CD14-positive monocyte (primary cell): ENCODE results near the gene ZNG1B. TPM values are rescaled to one million over a fixed set of nuclear protein-coding genes. Genes with fewer than 3 reads are reported as not detected.
"Not testable (repeated sequence)": the region's sequence is repeated elsewhere in the genome, so short reads cannot be mapped to it uniquely, and the experiment has no call there.

Experiments
- DNase-seq, 3 donors: peaks; one replicate each; pipeline ENCODE4 v3.0.0-alpha.2; 2011 to 2022
- H2AFZ ChIP-seq: 2 replicates; pipeline ENCODE4 v1.6.0; 2012; ENCODE audit warnings: mild to moderate bottlenecking, low read depth, low read length, inconsistent platforms; ENCODE audit not compliant: insufficient read depth, poor library complexity, severe bottlenecking
- H3K27ac ChIP-seq, 2 donors: 1 replicate in 1 of 2; 2 replicates in 1 of 2; pipeline ENCODE4 v1.5.1; 2012 to 2013; ENCODE audit warnings: low read length in 2 of 2, control low read depth in 1 of 2, inconsistent platforms in 1 of 2, low read depth in 1 of 2, mild to moderate bottlenecking in 1 of 2
- H3K27me3 ChIP-seq, 2 donors: one replicate each; pipeline versions ENCODE4 v1.6.0 to v1.6.1; 2011 to 2013; ENCODE audit warnings: low read length in 2 of 2; ENCODE audit not compliant: control insufficient read depth in 2 of 2, insufficient read depth in 2 of 2
- H3K36me3 ChIP-seq, 2 donors: replicated peaks in 1 of 2; 1 replicate in 1 of 2; 2 replicates in 1 of 2; pipeline versions ENCODE4 v1.5.1 to v1.6.1; 2012 to 2013; ENCODE audit warnings: low read length in 2 of 2, control low read depth in 1 of 2, inconsistent platforms in 1 of 2, mild to moderate bottlenecking in 1 of 2; ENCODE audit not compliant: insufficient read depth in 2 of 2, control insufficient read depth in 1 of 2
- H3K4me1 ChIP-seq, 2 donors: 1 replicate in 1 of 2; 2 replicates in 1 of 2; pipeline versions ENCODE4 v1.5.1 to v1.6.1; 2012 to 2013; ENCODE audit warnings: low read length in 2 of 2, control low read depth in 1 of 2, inconsistent platforms in 1 of 2, mild to moderate bottlenecking in 1 of 2, moderate library complexity in 1 of 2; ENCODE audit not compliant: insufficient read depth in 2 of 2, control insufficient read depth in 1 of 2
- H3K4me2 ChIP-seq: replicated peaks from 2 replicates; pipeline ENCODE3; 2012; ENCODE audit warnings: low read length, moderate library complexity, mild to moderate bottlenecking; ENCODE audit not compliant: poor library complexity, severe bottlenecking; ENCODE audit errors: extremely low read depth
- H3K4me3 ChIP-seq, 3 experiments: fragments of 200-600 bp in 1 of 3; sonication (generic) in 1 of 3; replicated peaks in 1 of 3; 1 replicate in 2 of 3; 2 replicates in 1 of 3; pipeline ENCODE4 v1.5.1; 2011 to 2013; ENCODE audit warnings: low read length in 3 of 3, mild to moderate bottlenecking in 3 of 3, control low read depth in 2 of 3, low read depth in 2 of 3, inconsistent platforms in 1 of 3, moderate library complexity in 1 of 3
- H3K79me2 ChIP-seq: 2 replicates; pipeline ENCODE4 v1.6.0; 2012; ENCODE audit warnings: mild to moderate bottlenecking, control low read depth, inconsistent platforms, low read length, moderate library complexity; ENCODE audit not compliant: insufficient read depth
- H3K9ac ChIP-seq: 2 replicates; pipeline ENCODE4 v1.6.0; 2017; ENCODE audit warnings: low read length, mild to moderate bottlenecking; ENCODE audit not compliant: insufficient read depth, poor library complexity, severe bottlenecking
- H3K9me3 ChIP-seq, 2 donors: replicated peaks in 1 of 2; 1 replicate in 1 of 2; 2 replicates in 1 of 2; pipeline versions ENCODE4 v1.5.1 to v1.6.1; 2012 to 2013; ENCODE audit warnings: low read length in 2 of 2, control low read depth in 1 of 2; ENCODE audit not compliant: control insufficient read depth in 1 of 2, insufficient read depth in 1 of 2
- H4K20me1 ChIP-seq: 2 replicates; pipeline ENCODE4 v1.6.0; 2012; ENCODE audit warnings: mild to moderate bottlenecking, low read length, control low read depth, moderate library complexity; ENCODE audit not compliant: insufficient read depth
- H3K27ac Mint-ChIP-seq, 7 donors: one replicate each; pipeline ENCODE4 v1.8.0; 2020; ENCODE audit warnings: mild to moderate bottlenecking in 7 of 7, mixed read lengths in 7 of 7, moderate library complexity in 6 of 7, inconsistent platforms in 2 of 7
- H3K27me3 Mint-ChIP-seq, 3 donors: one replicate each; pipeline ENCODE4 v1.8.0; 2021 to 2022; ENCODE audit warnings: low read depth in 3 of 3, mild to moderate bottlenecking in 3 of 3, mixed read lengths in 3 of 3, moderate library complexity in 3 of 3, inconsistent platforms in 1 of 3
- H3K36me3 Mint-ChIP-seq, 2 donors: one replicate each; pipeline ENCODE4 v1.8.0; 2020; ENCODE audit warnings: mixed read lengths in 2 of 2, inconsistent platforms in 1 of 2, mild to moderate bottlenecking in 1 of 2
- H3K4me1 Mint-ChIP-seq: one replicate; pipeline ENCODE4 v1.8.0; 2020; ENCODE audit warnings: mild to moderate bottlenecking, mixed read lengths
- H3K4me3 Mint-ChIP-seq, 2 donors: one replicate each; pipeline ENCODE4 v1.8.0; 2020; ENCODE audit warnings: mild to moderate bottlenecking in 2 of 2, mixed read lengths in 2 of 2, moderate library complexity in 1 of 2
- H3K9me3 Mint-ChIP-seq, 7 donors: one replicate each; pipeline ENCODE4 v1.8.0; 2020 to 2022; ENCODE audit warnings: mixed read lengths in 7 of 7, mild to moderate bottlenecking in 6 of 7, moderate library complexity in 6 of 7, inconsistent platforms in 2 of 7
- WGBS: methylation state at CpG from one replicate; pipeline ENCODE4 v1.1.5; 2013; ENCODE audit warnings: missing lambda C conversion rate; ENCODE audit not compliant: insufficient coverage; 5-methylcytosine and 5-hydroxymethylcytosine counted together
- intact Hi-C, 2 donors: fragments of 100-400 bp; cut with micrococcal nuclease; formaldehyde crosslinking; loops; one replicate each; pipeline versions ENCODE4 v1.15.0 to v1.15.1; 2023
- polyA plus RNA-seq, 3 donors: library from polyadenylated mRNA; depleted of rRNA in 1 of 3; unstranded in 2 of 3; stranded (reverse) in 1 of 3; fragments of 300-500 nt in 2 of 3; fragments of >200 nt in 1 of 3; fragmentation: Illumina TruSeq in 2 of 3; gene quantifications; 1 replicate in 2 of 3; 2 replicates in 1 of 3; pipeline ENCODE4 v1.2.3, GENCODE V29; 2012 to 2021

ZNG1B gene
- polyA plus RNA-seq, 3 donors, result 38.3 to 55.0 (median 49.8) TPM

GRCh38 chr2:113528904-113529303 is 91.4 kb downstream of the ZNG1B start:
- H3K4me3 ChIP-seq, H4K20me1 ChIP-seq, intact Hi-C loops, H3K4me1 ChIP-seq, DNase-seq, H3K27me3 Mint-ChIP-seq, H3K9me3 ChIP-seq, H3K4me3 Mint-ChIP-seq, H3K4me1 Mint-ChIP-seq, H3K9ac ChIP-seq, H3K36me3 ChIP-seq, H3K27ac Mint-ChIP-seq, H3K4me2 ChIP-seq, H2AFZ ChIP-seq, H3K27ac ChIP-seq, H3K9me3 Mint-ChIP-seq, H3K79me2 ChIP-seq, H3K36me3 Mint-ChIP-seq, H3K27me3 ChIP-seq: not testable (repeated sequence)
- no CpG with 5 or more reads among the region's 3 CpGs for WGBS

- H3K4me3 Mint-ChIP-seq, H3K27ac Mint-ChIP-seq, H2AFZ ChIP-seq, H3K4me3 ChIP-seq, H3K9me3 ChIP-seq, H3K36me3 Mint-ChIP-seq, DNase-seq, H3K4me1 Mint-ChIP-seq, H3K9ac ChIP-seq, intact Hi-C loops, H3K79me2 ChIP-seq, H3K27me3 Mint-ChIP-seq, H3K27me3 ChIP-seq, H3K4me1 ChIP-seq, H3K4me2 ChIP-seq, H3K9me3 Mint-ChIP-seq, H3K27ac ChIP-seq, H3K36me3 ChIP-seq, H4K20me1 ChIP-seq: not testable (repeated sequence)
- WGBS, result no CpG with 5 or more reads among the region's 4 CpGs
Measured at GRCh38 chr2:113532991-113533390, 95.5 kb downstream of the ZNG1B start.

- H3K27me3 Mint-ChIP-seq, H3K4me3 Mint-ChIP-seq, H3K27ac ChIP-seq, H3K36me3 Mint-ChIP-seq, DNase-seq, H4K20me1 ChIP-seq, H3K4me3 ChIP-seq, H2AFZ ChIP-seq, H3K9ac ChIP-seq, H3K27ac Mint-ChIP-seq, H3K9me3 Mint-ChIP-seq, intact Hi-C loops, H3K4me1 Mint-ChIP-seq, H3K27me3 ChIP-seq, H3K4me2 ChIP-seq, H3K36me3 ChIP-seq, H3K79me2 ChIP-seq, H3K9me3 ChIP-seq: not testable (repeated sequence)
- WGBS, result no CpG with 5 or more reads among the region's 6 CpGs
- peaks cover 0 to 11% of the 10 kb centered on the region in 2 donors for H3K4me1 ChIP-seq
Measured at GRCh38 chr2:113536573-113536972, 99.1 kb downstream of the ZNG1B start.

GRCh38 chr2:113540834-113541203 is 103.3 kb downstream of the ZNG1B start:
- intact Hi-C loops, H3K9ac ChIP-seq, H4K20me1 ChIP-seq, H3K9me3 Mint-ChIP-seq, H3K27ac ChIP-seq, H3K36me3 Mint-ChIP-seq, H3K27me3 ChIP-seq, H3K36me3 ChIP-seq, H3K4me2 ChIP-seq, H3K9me3 ChIP-seq, DNase-seq, H3K79me2 ChIP-seq: not testable (repeated sequence)
- WGBS, result no CpG with 5 or more reads among the region's 5 CpGs
- Histone ChIP-seq H2AFZ (peak overlapping the region; percentile 74), H3K4me3 (peak overlapping the region in 1 of 3 experiments; percentile 73), H3K4me1 (peaks cover 4 to 11% of the 10 kb centered on the region in 2 donors)
- peaks cover 12% of the 10 kb centered on the region for H3K4me1 Mint-ChIP-seq
- peaks cover 15 to 19% (median 16%) of the 10 kb centered on the region in 3 donors for H3K27me3 Mint-ChIP-seq
- peak overlapping the region in 4 of 7 donors; percentile 60 to 88 (median 82) for H3K27ac Mint-ChIP-seq
- H3K4me3 Mint-ChIP-seq, result peak overlapping the region; percentile 87 to 92
